ELR (cell line): ENCODE data around the gene NDUFAF3.
"Not testable (repeated sequence)": the region's sequence is repeated elsewhere in the genome, so short reads cannot be mapped to it uniquely, and the experiment has no call there.

Source experiments
- DNase-seq: peaks from one replicate; pipeline ENCODE4 v3.0.0-alpha.2; 2015; ENCODE audit warnings: low read depth

Gene NDUFAF3

DNA sequence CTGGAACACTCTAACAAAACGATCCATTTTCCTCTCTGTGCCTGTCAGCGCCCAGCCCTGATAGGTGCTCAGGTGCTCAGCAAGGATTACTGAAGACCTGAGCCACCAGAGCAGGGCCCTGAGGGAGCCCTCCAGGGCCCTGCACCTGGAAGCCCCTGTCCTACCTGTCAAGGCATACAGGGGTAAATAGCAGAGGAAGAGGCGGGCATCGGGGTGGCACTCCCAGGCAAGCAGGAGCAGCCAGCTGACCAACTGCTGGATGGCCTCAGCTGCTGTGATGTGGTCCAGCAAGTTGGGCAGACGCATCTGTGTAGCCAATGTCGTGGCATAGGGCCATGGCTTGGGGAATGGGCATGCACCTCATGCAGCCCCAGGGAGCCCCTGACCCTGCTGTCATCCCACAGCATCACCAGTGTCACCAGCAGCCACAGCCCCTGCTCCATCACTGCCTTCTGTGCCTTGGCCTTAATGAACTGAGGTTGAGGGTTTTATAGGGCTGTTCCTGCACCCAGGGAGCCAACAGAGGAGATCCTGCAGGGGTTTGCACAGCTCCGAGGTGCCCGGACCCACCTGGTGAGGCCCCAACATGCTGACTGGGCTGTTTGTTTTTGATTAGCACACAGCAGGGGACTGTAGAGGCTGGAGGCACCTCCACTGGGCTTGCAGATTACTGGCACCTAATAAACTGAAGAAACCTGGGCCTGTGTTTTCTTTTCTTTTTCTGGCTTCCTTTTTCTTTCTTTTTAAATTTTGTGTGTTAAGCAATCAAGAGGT is 22.6 kb upstream of the NDUFAF3 start:
- no peak for DNase-seq

- DNase-seq = no peak
These were observed 20.8 kb upstream of the NDUFAF3 start for GRCh38 chr3:49001155-49001554.

DNA sequence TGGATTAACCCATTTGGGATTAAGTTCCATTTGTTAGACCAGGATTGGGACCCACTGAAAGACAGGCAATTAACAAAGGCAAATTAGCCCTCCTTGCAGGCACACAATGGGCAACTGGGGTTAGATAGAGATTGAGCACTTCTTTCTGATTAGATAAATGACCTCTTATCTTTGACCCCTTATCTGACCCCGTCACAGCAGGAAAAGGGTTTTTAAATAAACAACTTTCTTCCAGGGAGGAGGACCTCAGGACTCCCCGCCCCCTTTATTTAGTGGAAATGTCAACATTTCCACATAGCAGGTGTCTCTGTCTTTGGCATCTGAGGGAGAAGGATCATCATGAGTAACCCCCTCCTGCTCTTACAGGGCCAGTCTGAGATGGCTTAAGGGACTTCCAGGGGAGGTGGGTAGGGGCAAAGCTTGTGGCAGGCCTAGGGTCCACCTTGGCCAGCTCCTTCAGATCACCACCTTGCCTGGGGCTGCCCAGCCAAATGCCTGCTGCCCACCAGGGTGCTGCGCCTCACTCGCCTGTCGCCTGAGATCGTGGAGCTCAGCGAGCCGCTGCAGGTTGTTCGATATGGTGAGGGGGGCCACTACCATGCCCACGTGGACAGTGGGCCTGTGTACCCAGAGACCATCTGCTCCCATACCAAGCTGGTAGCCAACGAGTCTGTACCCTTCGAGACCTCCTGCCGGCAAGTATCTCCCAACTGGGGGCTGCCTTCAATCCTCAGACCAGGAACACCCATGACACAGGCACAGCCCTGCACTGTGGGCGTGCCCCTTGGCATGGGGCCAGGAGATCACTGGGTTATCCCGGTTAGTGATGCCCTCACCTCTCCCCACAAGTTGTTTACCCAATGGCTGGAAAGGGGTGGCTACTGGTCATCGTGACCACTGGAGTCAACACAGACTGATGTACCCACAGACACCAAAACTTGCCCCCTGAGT is 17.3 kb upstream of the NDUFAF3 start:
- no peak for DNase-seq

GRCh38 chr3:49005303-49005680 is 16.6 kb upstream of the NDUFAF3 start:
- no peak for DNase-seq

- DNase-seq = no peak
These were observed 15.9 kb upstream of the NDUFAF3 start for GRCh38 chr3:49005998-49006397.

- DNase-seq = peak; percentile 55
These were observed 15.4 kb upstream of the NDUFAF3 start for GRCh38 chr3:49006408-49007067.

DNA sequence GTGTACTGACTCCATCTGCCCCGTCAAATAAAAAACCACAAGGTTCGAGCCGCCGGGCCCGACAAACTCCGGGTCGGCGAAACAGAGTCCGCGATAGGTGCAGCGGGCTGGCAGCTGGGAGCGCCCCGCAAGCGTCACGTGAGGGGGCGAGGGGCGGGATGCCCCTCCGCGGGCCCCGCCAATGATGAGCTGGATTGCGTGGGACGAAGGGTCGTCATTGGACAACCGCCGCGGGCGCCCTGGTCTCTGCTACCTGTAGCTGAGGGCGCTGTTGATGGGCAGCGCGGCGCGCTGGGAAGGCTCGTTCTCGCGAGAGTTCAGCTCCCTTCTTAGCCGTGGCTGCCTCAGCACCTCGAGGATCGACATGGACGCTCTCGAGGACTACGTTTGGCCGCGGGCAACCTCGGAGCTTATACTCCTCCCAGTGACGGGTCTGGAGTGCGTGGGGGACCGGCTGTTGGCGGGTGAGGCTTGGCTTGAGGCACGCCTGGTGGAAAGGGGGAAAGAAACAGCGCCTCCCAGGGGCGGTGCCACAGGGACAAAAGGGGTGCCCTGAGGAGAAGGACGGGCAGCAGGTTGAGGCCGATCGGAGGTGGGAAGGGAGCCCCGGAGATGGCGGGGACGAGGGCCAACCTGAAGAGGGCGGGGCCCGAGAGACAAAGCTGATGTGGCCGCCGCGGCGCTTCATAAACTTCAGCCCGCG is 14.7 kb upstream of the NDUFAF3 start, which contains the start of gene WDR6:
Gene WDR6 (plus strand): TSS at position 324 of the 703 bp plus-strand sequence. CDS start 41 bp downstream, at position 365.
- DNase-seq = peak; percentile 98

- peak; percentile 92 for DNase-seq
These were observed 14.0 kb upstream of the NDUFAF3 start for GRCh38 chr3:49007771-49008528.

DNA sequence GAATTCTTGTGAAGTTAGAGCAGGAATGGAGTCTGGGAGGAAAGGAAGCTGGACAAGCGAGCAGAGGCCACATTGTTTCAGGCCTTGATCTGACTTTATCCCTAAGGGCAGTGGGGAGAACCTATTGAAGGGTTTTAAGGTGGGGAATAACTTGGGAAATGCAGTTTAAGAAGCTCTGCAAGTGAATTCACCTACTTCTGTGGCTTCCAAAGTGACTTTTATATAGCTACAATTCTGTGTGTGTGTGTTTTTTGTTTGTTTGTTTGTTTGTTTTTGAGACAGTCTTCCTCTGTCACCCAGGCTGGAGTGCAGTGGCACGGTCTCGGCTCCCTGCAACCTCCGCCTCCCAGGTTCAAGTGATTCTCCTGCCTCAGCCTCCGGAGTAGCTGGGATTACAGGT is 13.3 kb upstream of the NDUFAF3 start:
- not testable (repeated sequence) for DNase-seq

DNA sequence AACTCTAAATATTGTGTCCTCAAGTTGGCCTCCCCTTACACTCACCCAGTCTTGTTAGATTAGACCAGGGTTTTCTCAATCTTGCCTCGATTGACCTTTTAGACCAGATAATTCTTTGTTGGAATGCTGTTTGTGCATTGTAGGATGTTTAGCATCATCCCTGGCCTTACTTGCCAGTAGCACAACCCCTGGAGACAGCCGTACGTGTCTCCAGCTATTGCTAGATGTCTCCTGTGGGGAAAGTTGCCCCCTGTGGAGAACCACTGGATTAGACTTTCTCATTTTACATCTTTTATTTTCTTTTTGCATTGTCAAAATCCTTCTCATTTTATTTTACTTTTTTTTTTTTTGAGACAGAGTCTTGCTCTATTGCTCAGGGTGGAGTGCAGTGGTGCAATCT is 12.5 kb upstream of the NDUFAF3 start:
- no peak for DNase-seq

GRCh38 chr3:49012441-49013017 is 9.4 kb upstream of the NDUFAF3 start:
- no peak for DNase-seq

DNA sequence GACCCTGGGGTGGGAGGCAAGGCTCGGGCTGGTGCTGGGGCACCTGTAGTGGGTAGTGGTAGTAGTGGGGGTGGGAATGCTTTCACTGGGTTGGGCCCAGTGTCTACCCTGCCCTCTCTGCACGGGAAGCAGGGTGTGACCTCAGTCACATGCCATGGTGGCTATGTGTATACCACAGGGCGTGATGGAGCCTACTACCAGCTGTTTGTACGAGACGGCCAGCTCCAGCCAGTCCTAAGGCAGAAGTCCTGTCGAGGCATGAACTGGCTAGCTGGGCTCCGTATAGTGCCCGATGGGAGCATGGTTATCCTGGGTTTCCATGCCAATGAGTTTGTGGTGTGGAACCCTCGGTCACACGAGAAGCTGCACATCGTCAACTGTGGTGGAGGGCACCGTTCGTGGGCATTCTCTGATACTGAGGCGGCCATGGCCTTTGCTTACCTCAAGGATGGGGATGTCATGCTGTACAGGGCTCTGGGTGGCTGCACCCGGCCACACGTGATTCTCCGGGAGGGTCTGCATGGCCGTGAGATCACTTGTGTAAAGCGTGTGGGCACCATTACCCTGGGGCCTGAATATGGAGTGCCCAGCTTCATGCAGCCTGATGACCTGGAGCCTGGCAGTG is 8.7 kb upstream of the NDUFAF3 start:
- no peak for DNase-seq

- peak; percentile 60 for DNase-seq
These were observed 7.9 kb upstream of the NDUFAF3 start for GRCh38 chr3:49013738-49014660.

GRCh38 chr3:49015072-49015471 is 6.8 kb upstream of the NDUFAF3 start:
- DNase-seq = no peak

GRCh38 chr3:49015765-49016164 is 6.2 kb upstream of the NDUFAF3 start:
- peak; percentile 57 for DNase-seq

DNA sequence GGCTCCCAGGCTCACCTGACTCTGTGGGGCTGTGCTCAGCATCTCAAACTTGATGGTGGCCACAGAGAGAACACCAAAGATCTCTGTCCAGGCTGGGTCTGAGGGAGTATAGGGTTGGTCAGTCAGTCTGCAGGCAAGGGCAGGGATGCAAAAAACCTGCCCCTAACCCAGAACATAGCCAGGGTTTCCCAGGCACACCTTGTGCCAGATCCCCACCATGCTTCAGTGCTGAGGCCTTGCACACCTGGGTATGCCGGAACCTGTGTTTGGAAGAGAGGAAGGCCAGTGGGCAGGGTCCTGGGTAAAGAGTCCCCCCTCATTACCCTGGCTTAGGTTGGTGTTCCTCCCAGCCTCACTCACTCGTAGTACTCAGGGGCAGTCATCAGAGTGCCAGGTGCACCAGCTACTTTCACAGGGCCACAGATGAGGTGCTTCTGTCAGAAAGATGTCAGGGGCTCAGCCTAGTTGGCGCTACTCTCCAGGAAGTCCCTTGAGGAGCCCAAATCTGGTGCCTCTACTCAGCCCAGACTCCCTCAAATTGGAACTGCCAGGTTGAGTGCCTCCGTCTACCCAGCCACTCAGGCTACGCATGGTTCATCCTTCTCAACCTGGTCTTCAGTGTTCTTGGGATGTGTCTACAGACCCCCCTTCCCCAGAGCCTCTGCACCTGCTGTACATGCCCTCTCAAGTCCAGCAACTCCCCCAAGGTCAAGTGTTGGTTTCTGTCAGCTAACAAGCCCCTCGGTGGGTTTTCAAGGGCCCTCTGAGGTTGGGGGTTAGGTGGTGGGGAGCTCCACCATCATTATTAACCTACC is 5.3 kb upstream of the NDUFAF3 start:
- no peak for DNase-seq

DNA sequence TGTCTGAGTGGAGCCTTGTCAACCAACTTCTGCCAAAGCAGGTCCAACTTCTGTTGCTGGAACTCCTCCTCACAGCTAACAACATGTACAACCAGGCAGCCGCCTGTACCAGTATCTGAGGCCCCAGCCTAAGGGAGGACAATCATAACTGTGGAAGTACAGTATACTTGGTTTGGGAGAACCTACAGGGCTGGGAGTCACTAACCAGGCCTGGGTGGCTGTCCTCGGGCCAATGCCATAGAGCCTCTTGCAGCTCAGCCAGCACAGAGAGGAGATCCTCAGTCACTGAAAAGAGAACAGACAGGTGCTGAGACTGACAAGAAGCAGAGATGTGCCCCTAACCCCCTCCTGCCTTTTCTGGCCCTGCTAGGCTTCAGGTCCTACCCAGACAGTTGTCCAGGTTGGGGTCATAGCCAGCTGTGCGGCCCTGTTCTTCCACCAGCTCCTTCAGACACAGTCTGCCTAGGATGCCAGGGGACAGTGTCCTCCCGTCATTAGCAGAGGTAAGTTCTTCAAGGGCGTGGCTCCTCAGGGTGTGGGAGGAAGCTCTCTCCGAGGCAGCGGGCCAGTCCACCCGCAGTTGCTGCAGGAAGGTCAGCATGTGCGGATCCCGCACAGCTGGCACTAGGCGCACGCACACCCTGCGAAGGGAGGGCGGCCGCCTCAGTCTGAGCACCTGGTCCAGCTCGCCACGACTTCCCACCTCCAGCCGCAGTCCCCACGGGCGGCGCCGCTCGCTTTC is 4.5 kb upstream of the NDUFAF3 start:
- DNase-seq = peak; percentile 28
